Subcutaneous abdominal adipose tissue (tissue), 5 donors: ENCODE measurements around the gene BLM.

Experiments
- H3K27ac ChIP-seq: one replicate; pipeline ENCODE4 v1.7.0; 2013; ENCODE audit warnings: low read depth, mild to moderate bottlenecking, inconsistent platforms, low read length, moderate library complexity
- H3K27me3 ChIP-seq, 5 donors: one replicate each; pipeline ENCODE4 v1.7.0; 2013; ENCODE audit warnings: low read length in 5 of 5, inconsistent platforms in 1 of 5; ENCODE audit not compliant: control insufficient read depth in 5 of 5, insufficient read depth in 4 of 5
- H3K36me3 ChIP-seq, 5 donors: one replicate each; pipeline ENCODE4 v1.7.0; 2013; ENCODE audit warnings: low read length in 5 of 5; ENCODE audit not compliant: control insufficient read depth in 5 of 5, insufficient read depth in 5 of 5
- H3K4me1 ChIP-seq, 5 donors: one replicate each; pipeline ENCODE4 v1.7.0; 2013; ENCODE audit warnings: low read length in 5 of 5, mild to moderate bottlenecking in 3 of 5, moderate library complexity in 1 of 5; ENCODE audit not compliant: control insufficient read depth in 5 of 5, insufficient read depth in 5 of 5
- H3K4me3 ChIP-seq, 5 donors: one replicate each; pipeline ENCODE4 v1.7.0; 2013; ENCODE audit warnings: low read length in 5 of 5, low read depth in 1 of 5
- H3K9ac ChIP-seq, 5 donors: one replicate each; pipeline ENCODE4 v1.7.0; 2013; ENCODE audit warnings: low read length in 5 of 5, mild to moderate bottlenecking in 4 of 5, moderate library complexity in 3 of 5
- H3K9me3 ChIP-seq, 5 donors: one replicate each; pipeline ENCODE4 v1.7.0; 2013; ENCODE audit warnings: low read length in 5 of 5; ENCODE audit not compliant: control insufficient read depth in 5 of 5
- donor health status: healthy.
- donor health status: healthy.
- donor health status: healthy.
- donor health status: healthy.
- donor health status: healthy.

The BLM gene

GRCh38 chr15:90814191-90814821 is 97.2 kb downstream of the BLM start:
- H3K27ac ChIP-seq, result no peak overlapping the region
- no peak overlapping the region for H3K9ac ChIP-seq

GRCh38 chr15:90816401-90817116 is 99.4 kb downstream of the BLM start:
- Histone ChIP-seq H3K4me3 (no peak overlapping the region), H3K36me3 (no peaks in the 10 kb centered on the region), H3K9me3 (no peaks in the 10 kb centered on the region), H3K4me1 (peaks cover 0 to 6% (median 0%) of the 10 kb centered on the region in 5 donors), H3K9ac (no peak overlapping the region), H3K27me3 (peaks cover 0 to 3% (median 0%) of the 10 kb centered on the region in 5 donors), H3K27ac (no peak overlapping the region)

More at GRCh38 chr15:90814191-90814821, 97.2 kb downstream of the BLM start:
- peaks cover 0 to 6% (median 0%) of the 10 kb centered on the region in 5 donors for H3K4me1 ChIP-seq
- peaks cover 0 to 3% (median 0%) of the 10 kb centered on the region in 5 donors for H3K27me3 ChIP-seq
- no peak overlapping the region for H3K4me3 ChIP-seq
- no peaks in the 10 kb centered on the region for H3K36me3 ChIP-seq
- no peaks in the 10 kb centered on the region for H3K9me3 ChIP-seq

GRCh38 chr15:90817117-90818057 is 100.2 kb downstream of the BLM start:
- no peaks in the 10 kb centered on the region for H3K36me3 ChIP-seq
- H3K27ac ChIP-seq, result no peak overlapping the region
- H3K9ac ChIP-seq, result no peak overlapping the region
- H3K4me3 ChIP-seq, result no peak overlapping the region
- H3K4me1 ChIP-seq, result peaks cover 0 to 6% (median 0%) of the 10 kb centered on the region in 5 donors
- H3K9me3 ChIP-seq, result no peaks in the 10 kb centered on the region
- H3K27me3 ChIP-seq, result peaks cover 0 to 3% (median 0%) of the 10 kb centered on the region in 5 donors

DNA sequence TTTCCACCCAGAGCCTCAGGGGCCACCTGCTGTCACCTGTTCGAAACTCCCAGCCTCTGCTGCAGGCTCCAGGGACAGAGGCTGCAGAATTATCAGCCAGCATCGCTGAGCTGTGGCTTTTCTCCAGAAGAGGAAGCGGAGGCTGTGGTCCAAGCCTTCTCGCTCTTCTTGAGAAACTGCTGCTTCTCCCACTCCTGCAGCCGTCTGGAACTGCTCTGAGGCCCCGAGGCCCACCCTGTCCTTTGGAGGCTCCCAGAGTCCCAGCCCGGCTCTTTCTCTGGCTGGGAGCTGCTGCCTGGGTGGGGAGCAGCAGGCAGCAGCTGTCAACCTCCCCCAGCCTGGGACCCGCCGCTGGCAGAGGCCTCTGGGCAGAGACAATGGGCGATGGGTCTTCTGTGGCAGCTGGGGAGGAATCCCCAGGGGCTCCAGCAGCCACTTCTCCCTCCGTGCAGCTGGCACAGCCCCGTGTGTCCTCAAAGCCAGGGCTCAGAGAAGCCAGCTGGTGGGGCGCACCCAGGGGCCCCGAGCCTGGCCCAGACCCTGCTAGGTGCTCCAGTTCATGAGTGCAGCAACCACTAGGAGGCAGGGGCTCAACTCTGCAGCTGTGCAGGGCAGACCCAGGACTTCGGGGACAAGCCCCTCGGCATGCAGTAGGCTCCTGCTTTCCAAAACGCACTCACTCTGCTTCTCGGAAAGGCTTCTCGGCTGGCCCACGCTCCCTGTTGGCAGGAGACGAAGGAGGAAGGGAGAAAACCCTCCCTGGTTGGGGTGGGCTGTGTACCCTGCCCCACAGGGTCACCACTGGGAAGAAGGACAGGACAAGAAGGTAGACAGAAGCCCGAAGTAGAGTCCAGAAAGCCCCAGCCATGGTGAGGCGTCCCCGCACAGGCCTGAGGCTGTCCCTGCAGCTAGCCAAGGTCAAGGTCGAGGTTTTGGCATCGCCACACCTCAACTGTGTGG is 101.4 kb downstream of the BLM start:
- Histone ChIP-seq H3K36me3 (no peaks in the 10 kb centered on the region), H3K9me3 (no peaks in the 10 kb centered on the region), H3K9ac (no peak overlapping the region), H3K4me3 (no peak overlapping the region), H3K27me3 (peaks cover 0 to 3% (median 0%) of the 10 kb centered on the region in 5 donors), H3K27ac (no peak overlapping the region), H3K4me1 (peaks cover 0 to 6% (median 0%) of the 10 kb centered on the region in 5 donors)

GRCh38 chr15:90819390-90819789 is 102.2 kb downstream of the BLM start:
- no peak overlapping the region for H3K9ac ChIP-seq
- no peak overlapping the region for H3K27ac ChIP-seq
- peaks cover 0 to 3% (median 0%) of the 10 kb centered on the region in 5 donors for H3K27me3 ChIP-seq
- H3K4me3 ChIP-seq, result no peak overlapping the region
- peaks cover 0 to 6% (median 0%) of the 10 kb centered on the region in 5 donors for H3K4me1 ChIP-seq
- H3K9me3 ChIP-seq, result no peaks in the 10 kb centered on the region
- H3K36me3 ChIP-seq, result no peaks in the 10 kb centered on the region

DNA sequence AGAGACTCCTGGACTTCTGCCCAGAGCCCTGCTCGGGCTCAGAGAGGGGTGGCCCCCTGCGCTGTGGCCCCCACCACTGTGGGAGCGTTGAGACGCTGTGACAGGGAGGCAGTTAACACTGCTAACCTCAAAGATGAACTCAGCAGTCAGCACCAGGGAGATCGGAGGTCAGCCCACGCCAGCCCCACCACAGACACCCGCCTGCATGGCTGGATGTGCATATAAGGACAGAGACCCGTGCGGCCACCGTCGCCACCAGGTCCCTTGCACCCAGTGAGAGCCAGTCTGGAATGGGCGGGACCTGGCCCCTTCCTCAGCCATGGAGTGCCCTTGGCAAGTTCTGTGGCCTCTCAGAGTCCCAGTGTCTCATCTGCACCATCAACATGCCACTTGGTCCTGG is 102.7 kb downstream of the BLM start:
- Histone ChIP-seq H3K4me3 (no peak overlapping the region), H3K36me3 (no peaks in the 10 kb centered on the region), H3K9ac (no peak overlapping the region), H3K27ac (no peak overlapping the region), H3K9me3 (no peaks in the 10 kb centered on the region), H3K4me1 (peaks cover 0 to 6% (median 0%) of the 10 kb centered on the region in 5 donors), H3K27me3 (peaks cover 0 to 3% (median 0%) of the 10 kb centered on the region in 5 donors)

DNA sequence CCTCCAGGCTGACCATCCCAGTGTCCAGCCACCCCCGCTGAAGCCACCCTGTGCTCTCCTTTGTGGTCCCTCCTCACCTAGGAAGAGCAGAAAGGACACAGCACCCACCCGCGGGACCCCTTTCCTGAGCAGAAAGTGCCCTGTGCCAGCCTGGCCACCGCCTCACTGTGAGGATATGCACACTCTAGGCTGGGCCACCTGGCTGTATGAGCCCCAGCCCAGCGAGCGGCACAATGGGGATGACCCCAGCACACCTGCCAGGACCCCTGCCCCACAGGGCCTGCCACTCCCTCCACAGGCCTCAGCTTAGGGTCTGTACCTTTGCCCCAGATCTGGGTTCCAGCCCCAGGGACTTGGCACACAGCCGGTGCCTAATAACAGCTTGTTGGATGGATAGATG is 103.3 kb downstream of the BLM start:
- no peak overlapping the region for H3K9ac ChIP-seq
- H3K27me3 ChIP-seq, result peaks cover 0 to 3% (median 0%) of the 10 kb centered on the region in 5 donors
- no peak overlapping the region for H3K27ac ChIP-seq
- H3K9me3 ChIP-seq, result no peaks in the 10 kb centered on the region
- peaks cover 0 to 6% (median 0%) of the 10 kb centered on the region in 5 donors for H3K4me1 ChIP-seq
- no peaks in the 10 kb centered on the region for H3K36me3 ChIP-seq
- no peak overlapping the region for H3K4me3 ChIP-seq

DNA sequence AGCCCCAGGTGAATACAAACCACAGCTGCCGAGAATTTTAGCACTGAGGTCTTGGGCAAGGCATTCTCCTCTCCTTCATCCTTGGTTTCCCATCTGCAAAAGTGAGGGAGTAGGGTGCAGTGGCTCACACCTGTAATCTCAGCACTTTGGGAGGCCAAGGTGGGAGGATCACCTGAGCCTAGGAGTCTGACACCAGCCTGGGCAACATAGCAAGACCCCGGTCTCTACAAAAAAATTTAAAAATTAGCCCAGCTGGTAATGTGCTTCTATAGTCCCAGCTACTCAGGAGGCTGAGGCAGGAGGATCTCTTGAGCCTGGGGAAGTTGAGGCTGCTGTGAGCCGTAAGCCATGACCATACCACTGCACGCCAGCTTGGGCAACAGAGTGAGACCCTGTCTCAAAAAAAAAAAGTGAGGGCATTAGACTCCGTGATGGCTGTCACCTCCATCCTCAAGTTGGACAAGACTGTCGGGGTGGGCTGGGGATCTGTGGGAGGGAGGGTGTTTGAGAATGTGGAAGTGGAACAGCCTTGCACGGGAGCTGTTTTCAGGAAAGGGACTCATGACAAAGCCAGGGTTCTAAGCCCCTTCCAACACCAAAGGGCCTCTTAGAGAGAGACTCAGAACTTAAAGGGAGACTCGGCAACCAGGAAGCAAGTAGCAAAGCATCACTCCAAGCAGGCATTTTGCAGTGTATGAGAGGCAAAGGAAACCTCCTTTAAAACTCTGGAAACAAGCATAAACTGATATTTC is 105.2 kb downstream of the BLM start:
- Histone ChIP-seq H3K36me3 (no peaks in the 10 kb centered on the region), H3K9ac (no peak overlapping the region), H3K27me3 (peaks cover 0 to 3% (median 0%) of the 10 kb centered on the region in 5 donors), H3K27ac (no peak overlapping the region), H3K4me1 (peaks cover 0 to 6% (median 0%) of the 10 kb centered on the region in 5 donors), H3K4me3 (no peak overlapping the region), H3K9me3 (no peaks in the 10 kb centered on the region)
